Right kidney (tissue), 1 donor: Measurements from ENCODE around the gene MAP3K20.
"Not testable (repeated sequence)": the region's sequence is repeated elsewhere in the genome, so short reads cannot be mapped to it uniquely, and the experiment has no call there.

ENCODE experiments used
- DNase-seq: peaks from one replicate; pipeline ENCODE4 v3.0.0-alpha.2; 2016

The MAP3K20 gene

GRCh38 chr2:173278794-173279526 is 203.3 kb downstream of the MAP3K20 start:
- no peak for DNase-seq

GRCh38 chr2:173279527-173279868 is 203.9 kb downstream of the MAP3K20 start:
- no peak for DNase-seq

GRCh38 chr2:173280853-173281252 is 205.2 kb downstream of the MAP3K20 start:
- DNase-seq, result no peak

GRCh38 chr2:173281898-173282297 is 206.3 kb downstream of the MAP3K20 start:
- not testable (repeated sequence) for DNase-seq

GRCh38 chr2:173282795-173283545 is 207.3 kb downstream of the MAP3K20 start:
- DNase-seq, result no peak

- no peak for DNase-seq
These were observed 210.6 kb downstream of the MAP3K20 start for GRCh38 chr2:173286153-173286809.

GRCh38 chr2:173287594-173287993 is 211.9 kb downstream of the MAP3K20 start:
- no peak for DNase-seq

GRCh38 chr2:173288561-173288960 is 212.9 kb downstream of the MAP3K20 start:
- DNase-seq, result no peak

- no peak for DNase-seq
These were observed 214.4 kb downstream of the MAP3K20 start for GRCh38 chr2:173290046-173290445.

GRCh38 chr2:173290518-173290917 is 214.9 kb downstream of the MAP3K20 start:
- no peak for DNase-seq

- DNase-seq, result no peak
These were observed 215.8 kb downstream of the MAP3K20 start for GRCh38 chr2:173291412-173291811.

GRCh38 chr2:173296235-173296634 is 220.6 kb downstream of the MAP3K20 start:
- DNase-seq, result no peak

GRCh38 chr2:173298536-173299097 is 223.0 kb downstream of the MAP3K20 start:
- no peak for DNase-seq

- no peak for DNase-seq
These were observed 224.1 kb downstream of the MAP3K20 start for GRCh38 chr2:173299764-173300163.

GRCh38 chr2:173300458-173300857 is 224.8 kb downstream of the MAP3K20 start:
- DNase-seq, result no peak

- not testable (repeated sequence) for DNase-seq
These were observed 225.9 kb downstream of the MAP3K20 start for GRCh38 chr2:173301549-173301948.

GRCh38 chr2:173305303-173305702 is 229.7 kb downstream of the MAP3K20 start:
- no peak for DNase-seq

GRCh38 chr2:173307293-173307692 is 231.6 kb downstream of the MAP3K20 start:
- DNase-seq, result no peak

- not testable (repeated sequence) for DNase-seq
These were observed 233.7 kb downstream of the MAP3K20 start for GRCh38 chr2:173309370-173309769.

- no peak for DNase-seq
These were observed 236.4 kb downstream of the MAP3K20 start for GRCh38 chr2:173311844-173312606.
